Measurements from ENCODE around the gene DPYSL5. TPM values are rescaled to one million over a fixed set of nuclear protein-coding genes. Genes with fewer than 3 reads are reported as not detected.

Gene DPYSL5
- total and polyA plus RNA-seq, 2 experiments from 2014 or later: 0.21 to 0.63 TPM

DNA sequence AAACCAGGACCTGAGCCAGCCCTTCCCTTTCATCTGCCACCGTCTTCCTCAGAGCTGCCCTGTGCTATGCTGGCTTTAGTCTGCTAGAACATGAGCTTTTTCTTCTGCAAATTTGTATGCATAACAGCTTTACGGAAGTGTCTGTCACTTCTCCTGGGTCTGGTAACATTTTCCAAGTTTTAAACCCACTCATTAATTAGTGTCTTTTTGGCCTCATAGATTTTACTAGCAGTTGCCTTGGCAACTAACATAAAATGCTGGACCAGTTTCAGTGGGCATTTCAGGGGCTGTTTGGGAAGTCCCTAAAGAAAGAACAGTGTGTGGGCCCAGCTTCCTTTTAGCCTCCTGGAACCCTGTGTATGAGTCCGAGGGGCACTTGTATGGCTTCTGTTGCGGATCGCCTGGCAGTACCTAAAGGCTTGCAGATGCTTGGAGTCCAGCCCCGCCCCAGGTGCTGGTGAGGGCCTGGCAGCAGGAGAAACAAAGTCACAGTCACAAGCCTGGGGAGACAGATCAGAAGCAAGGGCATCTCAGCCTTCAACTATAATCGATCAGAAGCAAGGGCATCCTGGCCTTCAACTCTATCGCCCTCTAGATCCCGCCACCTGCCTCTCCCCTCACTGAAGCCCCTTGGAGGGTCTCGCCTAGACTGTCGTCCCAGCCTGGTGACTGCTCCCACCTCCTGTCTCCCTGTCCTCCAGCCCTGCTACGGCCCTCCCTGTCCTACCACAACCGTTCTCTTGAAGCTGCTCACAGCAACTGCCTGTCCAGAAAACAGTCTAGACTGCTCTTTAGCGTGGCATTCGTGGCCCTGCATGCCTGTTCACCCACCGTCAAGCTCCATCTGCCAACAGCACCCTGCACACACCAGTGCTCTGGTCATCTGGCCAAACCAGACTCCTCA is 85.8 kb downstream of the DPYSL5 start:
- H3K79me2 ChIP-seq: no peaks in the 10 kb centered on the region
- H3K4me3 ChIP-seq: no peak overlapping the region
- H3K27me3 ChIP-seq: no peaks in the 10 kb centered on the region
- no peak overlapping the region for H2AFZ ChIP-seq
- WGBS (ENCODE audit: low lambda C conversion rate, missing lambda C conversion rate): 91% methylated on average over 16 of the region's 16 CpGs
- TF ChIP-seq EZH2 (IDR thresholded peaks at IDR 0.05; ENCODE audit: borderline replicate concordance) (no peak), EZH2phosphoT487 (IDR thresholded peaks at IDR 0.05; ENCODE audit: low read depth, severe bottlenecking, unreplicated experiment) (no peak)
- TF ChIP-seq, protein P1, sequence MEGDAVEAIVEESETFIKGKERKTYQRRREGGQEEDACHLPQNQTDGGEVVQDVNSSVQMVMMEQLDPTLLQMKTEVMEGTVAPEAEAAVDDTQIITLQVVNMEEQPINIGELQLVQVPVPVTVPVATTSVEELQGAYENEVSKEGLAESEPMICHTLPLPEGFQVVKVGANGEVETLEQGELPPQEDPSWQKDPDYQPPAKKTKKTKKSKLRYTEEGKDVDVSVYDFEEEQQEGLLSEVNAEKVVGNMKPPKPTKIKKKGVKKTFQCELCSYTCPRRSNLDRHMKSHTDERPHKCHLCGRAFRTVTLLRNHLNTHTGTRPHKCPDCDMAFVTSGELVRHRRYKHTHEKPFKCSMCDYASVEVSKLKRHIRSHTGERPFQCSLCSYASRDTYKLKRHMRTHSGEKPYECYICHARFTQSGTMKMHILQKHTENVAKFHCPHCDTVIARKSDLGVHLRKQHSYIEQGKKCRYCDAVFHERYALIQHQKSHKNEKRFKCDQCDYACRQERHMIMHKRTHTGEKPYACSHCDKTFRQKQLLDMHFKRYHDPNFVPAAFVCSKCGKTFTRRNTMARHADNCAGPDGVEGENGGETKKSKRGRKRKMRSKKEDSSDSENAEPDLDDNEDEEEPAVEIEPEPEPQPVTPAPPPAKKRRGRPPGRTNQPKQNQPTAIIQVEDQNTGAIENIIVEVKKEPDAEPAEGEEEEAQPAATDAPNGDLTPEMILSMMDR (IDR thresholded peaks at IDR 0.05; ENCODE audit: poor library complexity): no peak
- H3K4me2 ChIP-seq: no peak overlapping the region
- no peaks in the 10 kb centered on the region for H3K36me3 ChIP-seq (replicated peaks; ENCODE audit: insufficient read depth, low read depth)
- H3K4me1 ChIP-seq (ENCODE audit: insufficient read depth): no peaks in the 10 kb centered on the region
- DNase-seq (ENCODE audit: low spot score): no peak
- no peaks in the 10 kb centered on the region for H3K9me3 ChIP-seq (ENCODE audit: low read depth)
- H3K9me2 ChIP-seq (replicated peaks; ENCODE audit: insufficient read depth): no peaks in the 10 kb centered on the region
- no peak overlapping the region for H3K27ac ChIP-seq
- no peaks in the 10 kb centered on the region for H4K20me1 ChIP-seq (ENCODE audit: insufficient read depth, poor library complexity, severe bottlenecking)

GRCh38 chr2:26934335-26934724 is 86.4 kb downstream of the DPYSL5 start:
- H2AFZ ChIP-seq: no peak overlapping the region
- TF ChIP-seq EZH2 (IDR thresholded peaks at IDR 0.05; ENCODE audit: borderline replicate concordance) (no peak), EZH2phosphoT487 (IDR thresholded peaks at IDR 0.05; ENCODE audit: low read depth, severe bottlenecking, unreplicated experiment) (no peak)
- no peaks in the 10 kb centered on the region for H3K27me3 ChIP-seq
- 96% methylated on average over 10 of the region's 10 CpGs for WGBS (ENCODE audit: low lambda C conversion rate, missing lambda C conversion rate)
- H3K4me1 ChIP-seq (ENCODE audit: insufficient read depth): no peaks in the 10 kb centered on the region
- DNase-seq (ENCODE audit: low spot score): no peak
- no peaks in the 10 kb centered on the region for H3K9me2 ChIP-seq (replicated peaks; ENCODE audit: insufficient read depth)
- H3K79me2 ChIP-seq: no peaks in the 10 kb centered on the region
- H3K9me3 ChIP-seq (ENCODE audit: low read depth): no peaks in the 10 kb centered on the region
- no peak overlapping the region for H3K4me3 ChIP-seq
- no peak overlapping the region for H3K4me2 ChIP-seq
- no peak overlapping the region for H3K27ac ChIP-seq
- H3K36me3 ChIP-seq (replicated peaks; ENCODE audit: insufficient read depth, low read depth): no peaks in the 10 kb centered on the region
- H4K20me1 ChIP-seq (ENCODE audit: insufficient read depth, poor library complexity, severe bottlenecking): no peaks in the 10 kb centered on the region

GRCh38 chr2:26934985-26935384 is 87.1 kb downstream of the DPYSL5 start:
- Histone ChIP-seq H2AFZ (no peak overlapping the region), H3K4me1 (ENCODE audit: insufficient read depth) (no peaks in the 10 kb centered on the region), H3K79me2 (no peaks in the 10 kb centered on the region), H3K36me3 (replicated peaks; ENCODE audit: insufficient read depth, low read depth) (no peaks in the 10 kb centered on the region), H3K9me3 (ENCODE audit: low read depth) (no peaks in the 10 kb centered on the region), H3K9me2 (replicated peaks; ENCODE audit: insufficient read depth) (no peaks in the 10 kb centered on the region), H3K27ac (no peak overlapping the region), H3K27me3 (no peaks in the 10 kb centered on the region), H3K4me3 (no peak overlapping the region), H3K4me2 (no peak overlapping the region), H4K20me1 (ENCODE audit: insufficient read depth, poor library complexity, severe bottlenecking) (no peaks in the 10 kb centered on the region)
- 72% methylated on average over 3 of the region's 3 CpGs for WGBS (ENCODE audit: low lambda C conversion rate, missing lambda C conversion rate)
- DNase-seq (ENCODE audit: low spot score): no peak
- TF ChIP-seq EZH2 (IDR thresholded peaks at IDR 0.05; ENCODE audit: borderline replicate concordance): no peak

DNA sequence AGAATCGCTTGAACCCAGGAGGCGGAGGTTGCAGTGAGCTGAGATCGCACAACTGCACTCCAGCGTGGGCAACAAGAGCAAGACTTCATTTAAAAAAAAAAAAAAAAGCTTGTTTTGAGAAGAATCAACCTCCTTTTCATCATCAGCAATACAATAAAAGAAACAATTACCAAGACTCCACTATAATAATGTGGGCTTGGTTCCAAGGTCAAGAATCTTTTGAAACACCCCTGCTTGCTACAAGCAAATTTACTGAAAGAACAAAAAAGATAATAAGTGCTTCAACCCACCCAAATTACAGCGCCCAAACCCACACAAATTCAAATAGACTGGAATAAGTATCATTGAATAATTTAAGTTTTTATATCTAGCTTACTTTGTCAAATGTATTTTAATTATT is 88.9 kb downstream of the DPYSL5 start:
- DNase-seq (ENCODE audit: low spot score): no peak
- no peaks in the 10 kb centered on the region for H3K9me2 ChIP-seq (replicated peaks; ENCODE audit: insufficient read depth)

More for the DNA sequence above, 88.9 kb downstream of the DPYSL5 start:
- no peaks in the 10 kb centered on the region for H4K20me1 ChIP-seq (ENCODE audit: insufficient read depth, poor library complexity, severe bottlenecking)
- no peak overlapping the region for H3K27ac ChIP-seq
- WGBS (ENCODE audit: low lambda C conversion rate, missing lambda C conversion rate): 83% methylated on average over 2 of the region's 5 CpGs
- H3K4me3 ChIP-seq: no peak overlapping the region
- no peaks in the 10 kb centered on the region for H3K36me3 ChIP-seq (replicated peaks; ENCODE audit: insufficient read depth, low read depth)
- no peak overlapping the region for H2AFZ ChIP-seq
- TF ChIP-seq EZH2phosphoT487 (IDR thresholded peaks at IDR 0.05; ENCODE audit: low read depth, severe bottlenecking, unreplicated experiment) (no peak), EZH2 (IDR thresholded peaks at IDR 0.05; ENCODE audit: borderline replicate concordance) (no peak)
- TF ChIP-seq, protein P1 (IDR thresholded peaks at IDR 0.05; ENCODE audit: poor library complexity): no peak
- H3K4me1 ChIP-seq (ENCODE audit: insufficient read depth): no peaks in the 10 kb centered on the region
- H3K9me3 ChIP-seq (ENCODE audit: low read depth): no peaks in the 10 kb centered on the region
- H3K27me3 ChIP-seq: no peaks in the 10 kb centered on the region
- H3K79me2 ChIP-seq: no peaks in the 10 kb centered on the region
- H3K4me2 ChIP-seq: no peak overlapping the region
